HG02642 (cell line): Measurements from ENCODE around the gene CDC42BPB.
A peak's percentile ranks its signal among the peaks of the same experiment; 100 is the strongest.

ENCODE experiments used
- ATAC-seq: cut with Tn5 transposase; IDR thresholded peaks from one replicate; pipeline ENCODE4 v1.9.1; 2021; ENCODE audit warnings: mild to moderate bottlenecking; ENCODE audit not compliant: unreplicated experiment, poor library complexity

CDC42BPB gene

GRCh38 chr14:102949801-102950451, 107.4 kb downstream of the CDC42BPB start:
- no peak for ATAC-seq

- ATAC-seq = peak; percentile 59
These were observed 108.1 kb downstream of the CDC42BPB start for GRCh38 chr14:102949062-102949800.

- ATAC-seq = no peak
These were observed 108.7 kb downstream of the CDC42BPB start for GRCh38 chr14:102948698-102949061.

GRCh38 chr14:102947321-102948103, 109.8 kb downstream of the CDC42BPB start:
- no peak for ATAC-seq

GRCh38 chr14:102945346-102946130, 111.8 kb downstream of the CDC42BPB start:
- ATAC-seq = no peak

GRCh38 chr14:102944448-102945330, 112.7 kb downstream of the CDC42BPB start:
- no peak for ATAC-seq

GRCh38 chr14:102943979-102944378, 113.4 kb downstream of the CDC42BPB start:
- ATAC-seq = no peak

GRCh38 chr14:102943454-102943853, 113.9 kb downstream of the CDC42BPB start:
- no peak for ATAC-seq

- no peak for ATAC-seq
These were observed 115.3 kb downstream of the CDC42BPB start for GRCh38 chr14:102942069-102942468.

GRCh38 chr14:102941419-102942011, 115.8 kb downstream of the CDC42BPB start:
- ATAC-seq = no peak

- no peak for ATAC-seq
These were observed 116.5 kb downstream of the CDC42BPB start for GRCh38 chr14:102940729-102941362.

GRCh38 chr14:102939820-102940561, 117.4 kb downstream of the CDC42BPB start:
- no peak for ATAC-seq

GRCh38 chr14:102939329-102939728, 118.0 kb downstream of the CDC42BPB start:
- ATAC-seq = no peak

GRCh38 chr14:102938191-102938590, 119.2 kb downstream of the CDC42BPB start:
- ATAC-seq = no peak

GRCh38 chr14:102937331-102938175, 119.8 kb downstream of the CDC42BPB start:
- ATAC-seq = no peak

GRCh38 chr14:102935756-102936155, 121.6 kb downstream of the CDC42BPB start:
- no peak for ATAC-seq

- no peak for ATAC-seq
These were observed 123.6 kb downstream of the CDC42BPB start for GRCh38 chr14:102933618-102934231.
